GM18951 (cell line): ENCODE results near the gene TMEM200C.

Experiments used
- POLR2A ChIP-seq: IDR thresholded peaks from 4 replicates; pipeline ENCODE4 v1.6.1; 2011; ENCODE audit warnings: mild to moderate bottlenecking; ENCODE audit not compliant: insufficient read length, insufficient read depth; ENCODE audit errors: extremely low read depth
- in situ Hi-C: fragments of 300-500 bp; cut with MboI; formaldehyde crosslinking; loops from one replicate; pipeline ENCODE4 v1.12.0; 2022; ENCODE audit warnings: low sequenced_read_pairs, mixed read lengths, inconsistent platforms; ENCODE audit not compliant: unreplicated experiment

TMEM200C gene

GRCh38 chr18:5903386-5903785 is 8.1 kb upstream of the TMEM200C start:
- no peak for TF ChIP-seq POLR2A
- in situ Hi-C loops = no loop called here

- in situ Hi-C loops = no loop called here
- TF ChIP-seq POLR2A = no peak
Observed at GRCh38 chr18:5900262-5900661, 4.9 kb upstream of the TMEM200C start.

- no peak for TF ChIP-seq POLR2A
- in situ Hi-C loops = no loop called here
Observed at GRCh38 chr18:5899835-5900234, 4.5 kb upstream of the TMEM200C start.

GRCh38 chr18:5895876-5896740 is 786 bp upstream of the TMEM200C start:
- no peak for TF ChIP-seq POLR2A
- in situ Hi-C loops = no loop called here

- TF ChIP-seq POLR2A = no peak
- in situ Hi-C loops = no loop called here
Observed at GRCh38 chr18:5894611-5895298, 567 bp downstream of the TMEM200C start.

- in situ Hi-C loops = no loop called here
- TF ChIP-seq POLR2A = no peak
Observed at GRCh38 chr18:5893956-5894610, 1.2 kb downstream of the TMEM200C start.

GRCh38 chr18:5892823-5893431 is 2.4 kb downstream of the TMEM200C start:
- in situ Hi-C loops = no loop called here
- no peak for TF ChIP-seq POLR2A

- TF ChIP-seq POLR2A = no peak
- in situ Hi-C loops = no loop called here
Observed at GRCh38 chr18:5891854-5892215, 3.5 kb downstream of the TMEM200C start.

GRCh38 chr18:5891184-5891853 is 4.0 kb downstream of the TMEM200C start:
- in situ Hi-C loops = no loop called here
- no peak for TF ChIP-seq POLR2A

- TF ChIP-seq POLR2A = no peak
- in situ Hi-C loops = no loop called here
Observed at GRCh38 chr18:5890331-5891183, 4.8 kb downstream of the TMEM200C start.

- TF ChIP-seq POLR2A = no peak
- in situ Hi-C loops = no loop called here
Observed at GRCh38 chr18:5885361-5885760, 10.0 kb downstream of the TMEM200C start.

GRCh38 chr18:5884375-5884774 is 10.9 kb downstream of the TMEM200C start:
- no peak for TF ChIP-seq POLR2A
- in situ Hi-C loops = no loop called here
